ENCODE results near the gene BTD. TPM values are rescaled to one million over a fixed set of nuclear protein-coding genes. Genes with fewer than 3 reads are reported as not detected.

Gene BTD
- total and polyA plus RNA-seq, 12 donors, result 4.8 to 17.2 (median 13.0) TPM

DNA sequence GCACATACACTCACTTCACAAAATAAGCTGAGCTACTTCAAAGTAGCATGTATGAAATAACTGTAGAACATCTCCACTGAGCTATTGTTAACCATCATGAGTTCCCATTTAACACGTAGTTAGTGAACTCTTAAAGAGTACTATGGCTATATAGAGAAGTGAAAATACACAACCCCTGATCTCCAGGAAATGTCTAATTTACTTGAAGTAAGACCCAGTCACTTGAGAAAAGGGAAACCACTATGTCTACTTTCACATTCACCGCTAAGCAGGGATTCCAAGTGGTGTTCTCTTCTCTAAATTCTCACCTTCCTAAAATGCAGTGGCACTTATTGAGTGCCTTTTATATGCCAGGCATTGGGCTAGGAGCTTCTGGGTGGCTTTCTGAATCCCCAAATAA, 45.0 kb upstream of the BTD start:
- Histone ChIP-seq H3K27me3 (no peaks in the 10 kb centered on the region), H3K9me3 (no peaks in the 10 kb centered on the region), H3K4me1 (peaks cover 0 to 15% (median 0%) of the 10 kb centered on the region in 9 donors), H3K27ac (peak overlapping the region in 2 of 10 donors; percentile 26 to 73), H3K36me3 (peaks cover 0 to 33% (median 4%) of the 10 kb centered on the region in 9 donors), H3K4me3 (no peak overlapping the region)
- TF ChIP-seq, protein P1, sequence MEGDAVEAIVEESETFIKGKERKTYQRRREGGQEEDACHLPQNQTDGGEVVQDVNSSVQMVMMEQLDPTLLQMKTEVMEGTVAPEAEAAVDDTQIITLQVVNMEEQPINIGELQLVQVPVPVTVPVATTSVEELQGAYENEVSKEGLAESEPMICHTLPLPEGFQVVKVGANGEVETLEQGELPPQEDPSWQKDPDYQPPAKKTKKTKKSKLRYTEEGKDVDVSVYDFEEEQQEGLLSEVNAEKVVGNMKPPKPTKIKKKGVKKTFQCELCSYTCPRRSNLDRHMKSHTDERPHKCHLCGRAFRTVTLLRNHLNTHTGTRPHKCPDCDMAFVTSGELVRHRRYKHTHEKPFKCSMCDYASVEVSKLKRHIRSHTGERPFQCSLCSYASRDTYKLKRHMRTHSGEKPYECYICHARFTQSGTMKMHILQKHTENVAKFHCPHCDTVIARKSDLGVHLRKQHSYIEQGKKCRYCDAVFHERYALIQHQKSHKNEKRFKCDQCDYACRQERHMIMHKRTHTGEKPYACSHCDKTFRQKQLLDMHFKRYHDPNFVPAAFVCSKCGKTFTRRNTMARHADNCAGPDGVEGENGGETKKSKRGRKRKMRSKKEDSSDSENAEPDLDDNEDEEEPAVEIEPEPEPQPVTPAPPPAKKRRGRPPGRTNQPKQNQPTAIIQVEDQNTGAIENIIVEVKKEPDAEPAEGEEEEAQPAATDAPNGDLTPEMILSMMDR (IDR thresholded peaks at IDR 0.05), result no peak
- peak in 6 of 8 donors; percentile 23 to 59 (median 48) for ATAC-seq
- intact Hi-C loops (cut with DNase I), result loop anchor here (2.0 to 10.0 kb wide), 10 partner anchors 122 to 442 kb away; partner anchors contain the start of genes EAF1 (in 5 of the 10), METTL6 (in 5 of the 10) and CAPN7 (in 3 of the 10)
- DNase-seq, result no peak
- WGBS, 2 donors, result 79 to 81% methylated on average over 2 of the region's 2 CpGs

- ATAC-seq, result peak; percentile 59 to 83 (median 75)
- peak overlapping the region in 1 of 10 donors; percentile 73 for H3K27ac ChIP-seq
These were observed 44.0 kb upstream of the BTD start for GRCh38 chr3:15557511-15557946.

GRCh38 chr3:15558581-15558980, 43.0 kb upstream of the BTD start:
- no peak for DNase-seq
- peaks cover 0 to 15% (median 0%) of the 10 kb centered on the region in 9 donors for H3K4me1 ChIP-seq
- no peak for ATAC-seq
- H3K27me3 ChIP-seq, result no peaks in the 10 kb centered on the region
- no peaks in the 10 kb centered on the region for H3K9me3 ChIP-seq
- TF ChIP-seq, protein P1 (IDR thresholded peaks at IDR 0.05), result no peak
- intact Hi-C loops (cut with DNase I), result loop anchor here (5.0 to 10.0 kb wide), 9 partner anchors 124 to 444 kb away; partner anchors contain the start of genes EAF1 (in 5 of the 10), METTL6 (in 5 of the 10) and CAPN7 (in 3 of the 10)
- peaks cover 0 to 54% (median 23%) of the 10 kb centered on the region in 9 donors for H3K36me3 ChIP-seq
- H3K27ac ChIP-seq, result no peak overlapping the region
- WGBS, 2 donors, result 92 to 97% methylated on average over 9 of the region's 9 CpGs
- no peak overlapping the region for H3K4me3 ChIP-seq

More at GRCh38 chr3:15557511-15557946, 44.0 kb upstream of the BTD start:
- 4 to 12% methylated on average over 3 of the region's 3 CpGs for WGBS, 2 donors
- TF ChIP-seq, protein P1 (IDR thresholded peaks at IDR 0.05), result peak; percentile 40 to 76 (median 68)
- Histone ChIP-seq H3K27me3 (no peaks in the 10 kb centered on the region), H3K36me3 (peaks cover 0 to 43% (median 13%) of the 10 kb centered on the region in 9 donors), H3K9me3 (no peaks in the 10 kb centered on the region), H3K4me1 (peaks cover 0 to 15% (median 0%) of the 10 kb centered on the region in 9 donors), H3K4me3 (no peak overlapping the region)
- peak in 1 of 2 donors; percentile 55 for DNase-seq
- intact Hi-C loops (cut with DNase I), result loop anchor here (2.0 to 10.0 kb wide), 10 partner anchors 123 to 443 kb away; partner anchors contain the start of genes EAF1 (in 5 of the 10), METTL6 (in 5 of the 10) and CAPN7 (in 3 of the 10)

GRCh38 chr3:15562560-15562959, 39.0 kb upstream of the BTD start:
- intact Hi-C loops (cut with DNase I), result loop anchor here in 2 of 10 donors (5.0 to 10.0 kb wide), 2 partner anchors 135 to 358 kb away; partner anchors contain the start of genes CAPN7 (in 1 of the 2), EAF1 (in 1 of the 2) and METTL6 (in 1 of the 2)
- ATAC-seq (no peak), DNase-seq (no peak)
- H3K4me1 ChIP-seq, result peaks cover 0 to 3% (median 0%) of the 10 kb centered on the region in 9 donors
- H3K27me3 ChIP-seq, result no peaks in the 10 kb centered on the region
- H3K27ac ChIP-seq, result no peak overlapping the region
- no peaks in the 10 kb centered on the region for H3K9me3 ChIP-seq
- no peak overlapping the region for H3K4me3 ChIP-seq
- H3K36me3 ChIP-seq, result peaks cover 0 to 87% (median 36%) of the 10 kb centered on the region in 9 donors
- WGBS, 2 donors, result 86 to 87% methylated on average over 5 of the region's 5 CpGs
- TF ChIP-seq, protein P1 (IDR thresholded peaks at IDR 0.05), result no peak
